NCI-H2081 treated with DMSO at 0.1 percent for 48 hours (cell line): ENCODE data around the gene KRT14.
"Not testable (repeated sequence)": the region's sequence is repeated elsewhere in the genome, so short reads cannot be mapped to it uniquely, and the experiment has no call there.

Experiments
- DNase-seq: peaks from one replicate; lab custom pipeline; 2025; lab: John Stamatoyannopoulos, UW

The KRT14 gene

DNA sequence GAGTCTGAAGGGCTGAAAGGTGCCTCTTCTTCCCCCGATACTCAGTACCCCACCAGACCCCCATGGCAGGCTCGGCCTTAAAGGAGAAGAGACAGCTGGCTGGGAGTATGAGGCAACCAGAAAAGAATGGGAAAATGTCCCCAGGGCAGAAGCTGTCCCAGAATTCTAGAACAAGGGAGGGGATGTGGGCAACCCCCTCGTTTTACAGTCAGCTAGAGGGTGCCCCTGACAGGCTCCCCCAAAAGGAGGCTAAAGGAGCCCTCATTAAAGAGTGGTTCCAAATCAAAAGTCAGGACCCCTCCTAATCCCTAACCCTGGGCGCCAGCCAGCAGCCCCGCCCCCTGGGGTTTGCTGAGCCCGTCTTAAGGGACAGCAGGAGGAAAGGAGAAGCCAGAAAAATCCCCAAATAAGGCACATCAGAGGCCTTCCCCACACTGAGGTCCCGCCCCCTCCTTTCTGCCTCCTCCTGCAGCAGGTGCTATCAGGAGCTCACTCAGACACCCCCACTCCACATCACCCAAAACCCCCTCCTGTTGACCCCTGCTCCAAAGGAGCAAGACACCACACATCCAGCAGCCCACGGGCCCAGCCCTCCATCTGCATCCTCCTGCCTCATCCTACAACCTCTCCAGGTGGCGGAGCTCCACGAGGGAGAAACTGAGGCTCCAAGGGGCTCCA, 36.6 kb upstream of the KRT14 start:
- DNase-seq: not testable (repeated sequence)

DNA sequence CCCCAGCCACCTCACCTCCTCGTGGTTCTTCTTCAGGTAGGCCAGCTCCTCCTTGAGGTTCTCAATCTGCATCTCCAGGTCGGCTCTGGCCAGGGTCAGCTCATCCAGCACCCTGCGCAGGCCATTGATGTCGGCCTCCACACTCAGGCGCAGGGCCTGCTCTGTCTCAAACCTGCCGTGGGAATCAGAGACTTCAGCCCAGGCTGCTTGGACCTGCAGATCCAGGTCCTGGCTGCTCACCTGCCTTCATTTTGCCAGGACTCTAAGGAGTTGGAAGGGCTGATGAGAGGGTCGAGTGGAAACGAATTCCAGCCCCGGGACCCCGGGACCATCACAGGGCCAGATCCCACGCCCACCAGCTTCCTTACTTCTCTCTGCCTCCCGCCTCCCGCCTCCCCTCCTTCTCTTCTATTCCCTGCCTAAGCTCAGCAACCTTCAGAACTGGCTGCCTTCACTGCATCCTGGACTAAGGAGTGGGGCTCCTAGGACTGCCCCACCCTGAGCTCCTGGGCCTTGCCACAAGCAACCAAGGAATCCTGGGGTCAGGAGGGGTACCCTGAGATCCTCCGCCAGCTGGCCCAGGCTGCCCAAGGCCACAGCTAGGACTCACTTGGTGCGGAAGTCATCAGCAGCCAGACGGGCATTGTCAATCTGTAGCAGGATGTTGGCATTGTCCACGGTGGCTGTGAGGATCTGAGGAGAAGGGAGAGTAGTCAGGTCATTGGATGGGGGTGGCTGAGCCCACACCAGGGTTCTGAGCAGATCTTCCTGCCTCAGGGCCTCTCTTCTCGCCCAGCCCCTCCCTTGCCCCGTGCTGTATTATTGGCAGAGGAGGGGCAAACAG, 35.9 kb upstream of the KRT14 start:
- DNase-seq: not testable (repeated sequence)

DNA sequence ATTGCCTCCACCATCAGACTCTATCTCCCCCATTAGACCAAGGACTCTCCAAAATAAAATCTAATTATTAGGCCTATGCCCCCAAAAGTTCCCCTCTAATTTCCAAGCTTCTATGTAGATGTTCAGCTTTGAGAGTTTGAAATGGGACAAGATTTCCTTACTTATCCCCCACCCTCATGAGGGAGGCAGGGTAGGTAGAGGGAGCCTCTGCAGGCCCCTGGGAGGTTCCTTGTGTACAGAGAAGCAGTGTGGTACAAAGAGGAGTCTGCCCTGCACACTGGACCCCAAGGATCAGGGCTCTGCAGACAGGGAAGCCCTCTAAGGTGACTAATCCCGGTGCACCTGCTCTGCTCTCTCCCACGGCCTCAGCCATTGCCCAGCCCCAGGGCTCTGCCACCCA, 35.2 kb upstream of the KRT14 start:
- no peak for DNase-seq

DNA sequence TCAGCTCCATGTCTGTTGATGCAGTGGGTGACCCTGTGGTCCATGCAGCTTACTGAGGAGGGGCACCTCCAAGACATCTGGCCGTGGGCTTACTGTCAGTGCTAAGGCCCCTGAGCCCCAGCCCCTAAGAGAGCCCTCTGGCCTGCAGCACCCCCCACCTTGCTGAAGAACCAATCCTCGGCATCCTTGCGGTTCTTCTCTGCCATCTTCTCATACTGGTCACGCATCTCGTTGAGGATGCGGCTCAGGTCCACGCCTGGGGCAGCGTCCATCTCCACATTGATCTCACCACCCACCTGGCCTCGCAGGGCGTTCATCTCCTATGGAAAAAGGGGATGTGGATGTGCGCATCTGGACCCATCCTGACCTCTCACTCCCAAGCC, 34.7 kb upstream of the KRT14 start:
- not testable (repeated sequence) for DNase-seq

DNA sequence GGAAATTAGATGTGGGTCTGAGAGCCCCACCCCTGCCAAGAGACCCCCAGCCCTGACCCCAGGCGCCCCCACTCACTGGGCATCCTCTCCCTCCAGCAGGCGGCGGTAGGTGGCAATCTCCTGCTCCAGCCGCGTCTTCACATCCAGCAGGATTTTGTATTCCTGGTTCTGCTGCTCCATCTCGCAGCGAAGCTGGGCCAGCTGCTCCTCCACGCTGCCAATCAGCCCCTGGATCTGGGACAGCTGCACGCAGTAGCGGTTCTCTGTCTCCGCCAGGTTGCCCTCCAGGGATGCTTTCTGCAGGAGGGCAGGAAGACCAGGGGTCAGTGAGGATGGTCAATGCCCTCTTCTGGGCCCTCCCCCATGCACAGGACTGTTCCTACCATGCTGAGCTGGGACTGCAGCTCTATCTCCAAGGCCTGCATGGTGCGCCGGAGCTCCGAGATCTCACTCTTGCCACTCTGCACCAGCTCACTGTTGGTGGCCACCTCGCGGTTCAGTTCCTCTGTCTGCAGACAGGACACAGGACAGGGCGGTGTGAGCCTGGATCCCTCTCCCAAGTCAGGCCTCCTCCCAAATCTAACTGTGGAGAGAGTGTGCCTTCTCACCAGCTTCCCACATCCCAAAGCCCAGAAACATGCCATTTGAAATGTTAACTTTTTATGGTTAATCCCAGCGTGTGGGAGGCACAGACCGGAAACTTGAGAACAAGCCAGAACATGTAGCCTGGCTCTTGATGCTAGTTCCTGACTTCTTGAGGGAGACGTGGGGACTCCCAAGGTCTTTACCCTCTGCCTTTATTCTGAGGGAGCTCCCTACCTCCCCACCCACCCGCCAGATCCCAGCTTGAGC, 34.1 kb upstream of the KRT14 start:
- no peak for DNase-seq

DNA sequence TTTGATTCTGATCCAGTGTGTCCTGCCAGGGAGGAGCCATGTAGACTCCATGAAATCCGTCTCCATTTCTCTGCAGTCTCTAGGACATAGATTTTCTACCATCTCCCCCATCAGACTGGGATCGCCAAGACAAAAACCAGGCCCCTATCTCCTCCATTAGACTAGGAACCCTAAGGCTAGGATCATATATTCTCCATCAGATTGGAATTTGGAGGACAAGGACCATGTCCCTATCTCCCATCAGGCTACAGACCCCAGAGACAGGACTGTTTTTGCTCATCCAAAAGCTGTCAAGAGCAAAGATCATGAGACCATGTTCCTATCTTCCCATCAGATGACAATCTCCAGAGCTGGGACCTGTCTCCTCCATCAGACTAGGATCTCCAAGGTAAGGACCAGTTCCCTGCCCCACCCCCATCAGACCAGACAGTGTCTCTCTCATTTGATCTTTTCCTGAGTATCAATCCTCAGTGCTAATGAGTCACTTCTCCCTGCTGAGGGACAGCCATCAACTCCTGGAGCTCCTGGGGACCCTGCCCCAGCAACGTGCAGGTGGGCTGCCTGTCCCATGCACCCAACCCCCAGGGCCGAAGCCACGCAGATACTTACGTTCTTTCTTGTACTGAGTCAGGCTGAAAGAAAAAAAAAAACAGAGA, 33.4 kb upstream of the KRT14 start:
- DNase-seq: not testable (repeated sequence)

DNA sequence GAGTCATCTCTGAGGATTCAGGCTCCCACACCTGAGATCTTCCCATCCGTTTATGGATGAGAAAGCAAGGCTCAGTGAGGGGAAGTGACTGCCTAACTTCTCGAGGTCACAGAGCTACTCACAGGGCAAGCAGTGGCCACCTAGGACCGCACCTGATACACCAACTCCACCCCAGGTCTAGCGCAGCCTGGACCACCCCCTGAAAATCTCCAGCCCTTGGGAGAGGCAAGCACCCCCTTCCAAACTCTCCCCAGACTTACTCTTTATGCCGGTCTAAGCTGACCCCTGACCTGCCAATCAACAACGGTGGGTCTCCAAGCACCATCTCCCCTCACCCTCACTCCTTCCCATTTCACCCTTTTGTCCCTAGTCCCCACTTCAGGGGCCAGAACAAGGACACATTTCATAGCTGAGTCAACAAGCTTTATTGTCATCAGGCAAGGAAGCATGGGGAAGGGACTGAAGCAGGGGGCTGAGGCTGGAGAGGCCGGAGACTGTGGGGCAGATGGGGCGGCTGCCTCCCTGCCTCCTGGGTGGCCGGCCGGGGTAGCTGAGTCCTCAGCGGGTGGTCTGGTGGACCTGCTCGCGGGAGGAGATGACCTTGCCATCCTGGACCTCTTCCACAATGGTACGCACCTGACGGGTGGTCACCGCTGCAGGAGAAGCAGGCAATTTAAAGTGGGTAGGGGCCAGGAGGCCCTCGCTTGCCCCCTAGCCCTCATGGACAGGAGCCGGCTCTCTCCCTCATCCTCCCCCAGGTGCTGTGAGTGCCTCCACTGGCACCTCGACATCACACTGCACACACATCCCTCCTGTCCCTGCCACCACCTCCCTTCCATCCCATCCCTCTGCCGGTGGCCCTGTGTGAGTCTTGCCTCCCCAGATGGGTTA, 32.6 kb upstream of the KRT14 start:
- no peak for DNase-seq

DNA sequence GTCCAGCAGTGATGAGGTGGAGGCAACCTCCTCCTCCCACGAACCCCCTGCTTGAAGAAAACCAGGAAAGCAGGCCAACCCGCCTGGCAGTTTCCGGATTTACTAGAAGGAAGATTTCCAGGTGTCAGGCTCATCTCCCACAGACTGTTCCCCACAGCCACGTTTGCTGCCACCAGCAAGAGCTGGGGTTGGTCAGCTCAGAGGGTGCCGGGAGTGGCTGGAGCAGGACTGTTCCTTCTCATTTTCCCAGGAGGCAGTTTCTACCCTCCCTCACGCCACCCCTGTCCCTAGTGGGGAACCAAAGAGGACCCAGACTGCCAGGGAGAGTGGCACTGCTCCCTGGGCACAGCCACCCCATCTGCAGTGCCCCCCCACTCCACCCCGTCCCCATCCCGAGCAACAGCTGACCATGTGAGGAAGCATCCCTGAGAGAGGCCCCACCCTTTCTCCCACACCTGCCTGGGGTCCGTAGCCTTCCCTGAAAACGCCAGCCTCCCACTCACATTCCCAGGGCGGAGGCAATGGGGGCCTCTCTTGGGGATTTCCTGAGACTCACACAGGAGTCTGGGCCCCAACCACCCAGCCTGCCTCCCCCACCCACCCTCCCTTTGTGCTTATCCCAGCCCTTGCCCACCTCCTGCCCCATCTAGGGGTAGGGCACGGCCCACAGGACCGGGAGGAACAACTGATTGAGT, 31.8 kb upstream of the KRT14 start:
- DNase-seq: no peak

DNA sequence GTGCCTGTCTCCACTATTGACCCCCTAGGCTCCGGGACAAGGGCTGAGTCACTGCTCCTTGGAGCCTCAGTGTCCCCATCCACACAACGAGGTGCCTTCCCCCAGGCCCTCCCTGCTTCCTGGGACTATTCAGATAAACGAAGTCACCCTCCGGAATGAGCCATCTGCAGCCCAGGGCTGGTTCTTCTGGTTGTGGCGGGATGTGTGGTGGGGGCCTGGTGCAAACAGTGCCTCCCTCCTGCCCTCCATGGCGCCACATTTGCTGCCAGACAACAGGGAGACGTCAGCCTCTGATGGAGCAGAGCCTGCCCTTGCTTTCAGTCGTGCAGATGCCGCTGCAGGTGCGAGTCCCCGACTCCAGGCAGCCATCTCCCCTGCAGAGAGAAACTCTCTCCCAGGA, 31.0 kb upstream of the KRT14 start:
- no peak for DNase-seq

DNA sequence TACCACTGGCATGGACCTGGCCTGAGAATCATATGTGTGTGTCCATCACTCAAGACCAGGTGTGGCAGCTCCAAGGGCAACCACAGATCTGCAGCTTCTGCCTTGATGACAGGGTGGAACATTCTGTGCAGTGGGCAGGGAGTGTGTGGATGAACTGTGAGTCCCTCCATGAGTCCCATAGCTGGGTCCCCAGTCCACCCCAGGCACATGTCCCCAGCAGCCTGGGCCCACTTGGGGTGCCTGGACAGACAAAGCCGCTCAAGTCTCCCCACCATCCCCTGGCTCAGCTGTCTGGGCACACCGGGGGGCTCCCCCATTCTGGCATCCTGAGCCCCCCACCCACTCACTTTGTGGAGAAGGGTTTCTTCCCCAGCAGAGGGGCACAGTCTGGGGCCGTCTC, 30.4 kb upstream of the KRT14 start:
- no peak for DNase-seq

DNA sequence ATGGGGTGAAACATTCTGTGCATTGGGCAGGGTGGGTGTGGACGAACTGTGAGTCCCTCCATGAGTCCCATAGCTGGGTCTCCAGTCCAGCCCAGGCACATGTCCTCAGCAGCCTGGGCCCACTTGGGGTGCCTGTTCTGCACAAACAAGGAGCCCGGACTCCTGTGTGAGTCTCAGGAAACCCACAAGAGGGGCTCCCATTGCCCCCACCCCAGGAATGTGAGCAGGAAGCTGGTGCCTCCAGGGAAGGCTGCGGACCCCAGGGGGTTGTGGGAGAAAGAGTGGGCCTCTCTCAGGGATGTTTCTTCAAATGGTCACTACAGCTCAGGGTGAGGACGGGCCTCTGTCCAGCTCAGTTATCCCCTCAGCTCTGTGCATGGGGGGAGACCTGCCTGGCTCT, 29.8 kb upstream of the KRT14 start:
- not testable (repeated sequence) for DNase-seq

DNA sequence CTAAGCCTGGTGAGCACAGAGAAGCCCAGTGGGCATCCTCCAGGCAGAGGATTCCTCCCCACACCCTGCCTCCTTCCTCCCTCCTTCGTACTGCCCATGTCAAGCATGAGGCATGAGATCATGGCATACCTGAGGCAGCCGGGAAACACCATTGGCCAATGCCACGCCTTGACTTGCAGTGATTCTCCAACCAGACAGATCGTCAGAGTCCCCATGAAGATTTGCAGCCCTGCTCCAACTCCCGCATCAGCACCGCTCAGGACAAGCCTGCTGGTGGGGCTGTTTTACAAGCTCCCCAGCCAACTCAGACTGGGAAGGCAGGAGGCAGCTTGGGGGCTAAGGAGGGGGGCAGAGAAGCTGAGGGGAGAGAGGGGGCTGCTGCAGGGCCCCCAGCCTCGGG, 28.8 kb upstream of the KRT14 start:
- no peak for DNase-seq

DNA sequence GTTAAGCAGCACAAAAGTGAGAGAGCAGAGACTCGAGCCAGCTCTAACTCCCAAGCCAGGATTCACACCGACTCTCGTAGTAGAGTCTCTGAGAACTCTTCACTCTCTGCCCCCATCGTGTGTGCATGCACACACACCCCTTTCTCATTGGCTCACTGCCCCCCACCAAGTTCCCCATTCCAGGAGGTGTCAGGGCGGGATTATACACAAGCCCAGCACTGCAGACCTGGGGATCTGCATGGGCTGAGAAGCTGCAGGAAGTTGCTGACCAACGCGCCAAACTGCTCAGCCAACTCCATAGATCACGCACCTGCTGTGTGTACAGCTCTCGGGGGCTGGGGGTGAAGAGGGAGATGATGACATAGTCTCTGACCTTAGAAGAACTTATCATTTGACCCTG, 28.1 kb upstream of the KRT14 start:
- DNase-seq: not testable (repeated sequence)

DNA sequence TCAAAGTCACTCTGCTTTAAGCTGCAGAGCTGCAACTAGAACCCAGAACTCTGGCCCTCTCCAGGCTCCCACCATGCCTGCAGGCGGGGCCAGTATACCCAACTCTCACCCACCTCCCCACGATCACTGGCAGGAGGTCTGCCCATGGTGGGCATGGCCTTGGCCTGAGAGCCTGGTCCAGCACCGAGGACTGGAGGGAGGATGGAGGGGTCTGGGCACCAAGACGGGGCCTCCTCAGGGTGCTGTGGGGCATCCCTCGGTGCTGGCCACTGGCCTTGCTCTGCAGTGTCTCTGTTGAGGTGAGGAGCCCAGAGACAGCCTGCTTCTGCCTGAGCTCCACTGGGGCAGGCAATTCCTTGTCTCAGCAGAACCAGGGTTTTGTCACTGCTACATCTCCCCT, 27.4 kb upstream of the KRT14 start:
- DNase-seq: no peak

DNA sequence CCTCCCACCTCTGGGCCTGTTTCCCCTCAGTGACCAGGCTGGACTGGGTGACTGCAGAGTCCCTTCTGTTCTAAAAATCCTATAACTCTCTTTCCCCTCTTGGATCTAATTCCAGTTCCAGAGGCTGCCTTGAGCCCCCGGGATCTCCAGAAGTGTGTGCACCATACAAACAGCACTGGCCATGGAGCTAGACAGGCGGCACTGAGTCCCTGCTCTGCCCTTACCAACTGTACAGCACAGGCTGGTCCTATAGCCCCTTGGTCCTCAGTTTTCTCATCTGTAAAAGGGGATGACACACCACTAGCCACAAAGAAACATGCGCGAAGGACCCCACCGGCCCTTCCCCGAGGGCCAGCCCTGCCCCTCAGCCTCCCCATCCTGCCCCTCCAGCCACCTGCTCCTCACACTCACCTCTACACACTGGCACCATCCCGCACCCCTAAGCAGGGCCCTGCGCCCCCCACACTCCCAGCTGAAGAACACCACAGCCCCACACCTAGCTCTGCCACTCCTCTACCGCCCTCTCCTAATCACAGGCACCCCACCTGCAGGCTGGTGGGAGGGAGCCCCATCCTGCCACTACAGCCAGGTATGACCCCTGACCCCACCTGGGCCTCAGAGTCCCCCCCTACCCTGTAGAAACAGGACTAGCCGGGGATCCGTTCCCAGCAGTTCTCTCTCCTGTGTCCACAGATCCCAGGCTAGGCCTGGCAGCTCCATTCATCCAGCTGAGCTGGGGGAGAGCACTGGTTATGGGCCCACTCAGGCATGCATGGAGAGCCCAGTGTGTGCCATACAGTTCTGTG, 26.8 kb upstream of the KRT14 start:
- DNase-seq: no peak

DNA sequence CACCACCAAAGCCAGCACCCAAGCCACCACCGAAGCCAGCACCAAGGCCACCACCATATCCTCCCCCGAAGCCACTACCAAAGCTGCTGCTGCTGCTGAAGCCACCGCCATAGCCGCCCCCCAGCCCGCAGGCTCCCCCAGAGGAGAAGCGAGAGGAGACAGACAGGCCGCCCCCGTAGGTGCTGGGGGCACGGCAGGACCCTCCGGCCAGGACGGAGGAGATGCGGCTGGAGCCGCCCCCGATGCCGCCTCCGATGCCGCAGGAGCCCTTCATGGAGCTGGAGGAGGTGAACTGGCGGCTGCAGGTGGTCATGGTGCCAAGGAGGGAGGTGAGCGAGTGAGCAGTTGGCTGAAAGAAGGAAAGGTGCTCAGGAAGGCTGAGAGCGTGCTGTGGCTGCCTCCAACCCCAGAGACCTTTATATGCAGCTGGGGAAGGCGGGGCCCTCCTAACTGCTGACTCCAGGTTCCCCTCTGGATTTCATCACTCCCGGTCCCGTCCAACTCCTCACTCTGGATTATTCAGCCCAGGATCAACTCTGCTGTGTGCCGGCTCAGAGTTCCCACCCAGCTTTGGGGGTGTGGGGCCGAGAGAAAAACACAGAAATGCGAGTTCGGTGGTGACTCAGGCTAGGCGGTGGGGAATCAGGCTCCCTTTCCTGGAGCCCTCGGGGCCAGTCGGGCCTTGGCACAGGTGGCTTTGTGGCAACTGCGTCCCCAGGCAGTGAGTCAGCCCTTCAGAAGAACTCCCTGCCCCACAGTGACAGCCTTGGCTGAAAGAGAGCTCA, 25.9 kb upstream of the KRT14 start, which contains the start of gene KRT16:
Gene KRT16, minus strand, starts transcription at position 392 of the 785 bp plus-strand sequence. Its CDS starts 79 bp downstream, at position 313.
- not testable (repeated sequence) for DNase-seq

DNA sequence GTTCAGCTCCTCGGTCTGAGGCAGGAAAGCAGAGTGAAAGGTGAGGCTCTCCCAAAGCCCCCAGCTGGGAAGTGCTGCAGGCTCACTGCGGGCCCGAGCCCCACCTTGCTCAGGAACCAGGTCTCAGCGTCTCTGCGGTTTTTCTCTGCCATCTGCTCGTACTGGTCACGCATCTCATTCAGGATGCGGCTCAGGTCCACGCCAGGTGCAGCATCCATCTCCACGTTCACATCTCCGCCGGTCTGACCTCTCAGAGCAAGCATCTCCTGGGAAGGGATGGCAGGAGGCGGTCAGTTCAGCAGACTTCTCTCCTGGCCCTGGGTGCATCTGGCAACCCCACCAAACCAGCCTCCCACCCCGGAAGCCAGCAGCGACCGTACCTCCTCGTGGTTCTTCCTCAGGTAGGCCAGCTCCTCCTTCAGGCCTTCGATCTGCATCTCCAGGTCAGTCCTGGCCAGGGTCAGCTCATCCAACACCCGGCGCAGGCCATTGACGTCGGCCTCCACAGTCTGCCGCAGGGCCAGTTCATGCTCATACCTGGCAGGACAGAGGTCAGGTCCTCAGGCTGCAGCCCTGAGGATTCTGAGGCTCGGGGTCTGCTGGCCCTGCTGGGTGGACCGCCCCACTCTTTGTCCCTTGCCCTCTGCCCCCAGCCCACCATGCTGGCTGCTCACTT, 24.4 kb upstream of the KRT14 start:
- no peak for DNase-seq

DNA sequence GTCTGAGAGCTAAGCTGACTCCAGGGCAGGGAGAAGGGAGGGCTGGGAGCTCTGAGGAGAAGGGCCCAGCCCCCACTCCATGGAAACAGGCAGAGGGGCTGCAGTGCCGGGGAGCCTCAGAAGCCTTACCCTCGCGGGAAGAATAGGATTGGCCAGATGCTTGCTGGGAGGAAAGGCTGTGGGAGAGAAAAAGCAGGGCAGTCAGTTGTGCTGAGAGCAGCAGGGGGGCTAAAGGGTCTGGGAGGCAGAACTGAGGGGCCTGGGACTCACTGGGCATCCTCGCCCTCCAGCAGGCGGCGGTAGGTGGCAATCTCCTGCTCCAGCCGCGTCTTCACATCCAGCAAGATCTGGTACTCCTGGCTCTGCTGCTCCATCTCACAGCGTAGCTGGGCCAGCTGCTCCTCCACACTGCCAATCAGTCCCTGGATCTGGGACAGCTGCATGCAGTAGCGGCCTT, 23.4 kb upstream of the KRT14 start:
- DNase-seq: not testable (repeated sequence)
